ENCODE measurements around the gene RPS18.

The RPS18 gene

DNA sequence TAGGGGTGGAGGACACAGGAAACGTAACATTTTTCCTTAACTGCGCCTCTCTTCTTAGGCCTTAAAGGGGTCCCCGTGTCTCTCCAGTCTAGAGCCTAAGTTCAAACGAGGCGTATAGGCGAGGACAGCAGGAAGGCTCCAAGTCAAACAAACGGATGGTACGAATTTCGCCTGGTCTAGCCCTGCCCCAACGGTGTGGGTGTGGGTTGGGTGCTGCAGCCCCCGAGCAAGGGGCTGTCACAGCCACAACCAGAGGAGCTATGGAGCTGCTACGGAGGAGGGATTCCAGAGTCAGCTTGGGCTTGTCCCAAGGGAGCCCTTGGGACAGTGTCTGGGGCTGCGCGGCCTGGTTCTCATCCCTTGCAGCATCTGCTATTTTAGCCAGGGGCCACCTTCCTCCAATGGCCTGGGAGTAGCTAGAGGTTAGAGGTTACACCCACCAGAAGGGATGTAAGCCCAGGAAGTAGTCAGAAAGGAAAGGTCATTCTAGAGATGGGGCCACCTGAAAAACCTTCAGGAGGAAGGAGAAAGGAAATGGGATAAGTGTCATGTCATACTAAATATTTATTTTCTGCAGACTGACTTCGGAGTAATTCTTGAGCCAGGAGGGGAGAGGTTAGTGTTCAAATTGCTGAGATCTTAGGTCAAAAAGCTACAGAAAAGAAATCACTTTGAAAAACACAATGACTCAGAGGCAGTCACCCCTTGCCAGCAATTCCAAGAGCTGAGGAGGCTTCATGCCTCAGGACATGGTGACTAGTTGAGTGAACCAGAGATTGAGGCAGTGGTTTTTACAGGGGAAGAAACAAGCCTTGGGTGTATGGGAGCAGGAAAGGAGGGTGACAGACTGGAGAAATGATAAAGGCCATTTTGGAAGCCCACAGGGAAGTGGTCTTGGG lies 21.9 kb upstream of the RPS18 start:
- peak; percentile 1 for ATAC-seq
- TF ChIP-seq, protein P1, sequence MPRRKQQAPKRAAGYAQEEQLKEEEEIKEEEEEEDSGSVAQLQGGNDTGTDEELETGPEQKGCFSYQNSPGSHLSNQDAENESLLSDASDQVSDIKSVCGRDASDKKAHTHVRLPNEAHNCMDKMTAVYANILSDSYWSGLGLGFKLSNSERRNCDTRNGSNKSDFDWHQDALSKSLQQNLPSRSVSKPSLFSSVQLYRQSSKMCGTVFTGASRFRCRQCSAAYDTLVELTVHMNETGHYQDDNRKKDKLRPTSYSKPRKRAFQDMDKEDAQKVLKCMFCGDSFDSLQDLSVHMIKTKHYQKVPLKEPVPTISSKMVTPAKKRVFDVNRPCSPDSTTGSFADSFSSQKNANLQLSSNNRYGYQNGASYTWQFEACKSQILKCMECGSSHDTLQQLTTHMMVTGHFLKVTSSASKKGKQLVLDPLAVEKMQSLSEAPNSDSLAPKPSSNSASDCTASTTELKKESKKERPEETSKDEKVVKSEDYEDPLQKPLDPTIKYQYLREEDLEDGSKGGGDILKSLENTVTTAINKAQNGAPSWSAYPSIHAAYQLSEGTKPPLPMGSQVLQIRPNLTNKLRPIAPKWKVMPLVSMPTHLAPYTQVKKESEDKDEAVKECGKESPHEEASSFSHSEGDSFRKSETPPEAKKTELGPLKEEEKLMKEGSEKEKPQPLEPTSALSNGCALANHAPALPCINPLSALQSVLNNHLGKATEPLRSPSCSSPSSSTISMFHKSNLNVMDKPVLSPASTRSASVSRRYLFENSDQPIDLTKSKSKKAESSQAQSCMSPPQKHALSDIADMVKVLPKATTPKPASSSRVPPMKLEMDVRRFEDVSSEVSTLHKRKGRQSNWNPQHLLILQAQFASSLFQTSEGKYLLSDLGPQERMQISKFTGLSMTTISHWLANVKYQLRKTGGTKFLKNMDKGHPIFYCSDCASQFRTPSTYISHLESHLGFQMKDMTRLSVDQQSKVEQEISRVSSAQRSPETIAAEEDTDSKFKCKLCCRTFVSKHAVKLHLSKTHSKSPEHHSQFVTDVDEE (CRISPR knock-in tag; IDR thresholded peaks at IDR 0.05) = 0 out of 2 replicates have a peak, but pooled peaks have one; percentile 1
- no peak for TF ChIP-seq ESRRG (CRISPR knock-in tag; IDR thresholded peaks at IDR 0.05)

DNA sequence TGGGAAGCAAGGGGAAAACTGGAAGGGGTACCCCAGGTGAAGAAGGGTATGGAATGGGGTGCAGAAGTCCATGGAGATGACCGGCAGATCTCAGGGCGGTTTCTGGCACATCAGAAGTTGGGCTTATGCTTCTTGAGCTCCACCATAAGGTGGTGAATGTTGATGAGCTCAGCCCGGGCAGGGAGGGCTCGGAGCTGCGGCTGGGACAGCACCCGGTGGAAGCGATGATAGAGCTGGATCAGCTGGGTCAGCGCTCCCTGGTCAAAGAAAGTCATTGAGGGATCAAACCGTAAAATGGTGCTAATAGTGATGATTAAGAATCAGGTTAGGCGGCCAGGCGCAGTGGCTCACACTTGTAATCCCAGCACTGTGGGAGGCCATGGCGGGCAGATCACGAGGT lies 21.1 kb upstream of the RPS18 start:
- ATAC-seq = no peak

DNA sequence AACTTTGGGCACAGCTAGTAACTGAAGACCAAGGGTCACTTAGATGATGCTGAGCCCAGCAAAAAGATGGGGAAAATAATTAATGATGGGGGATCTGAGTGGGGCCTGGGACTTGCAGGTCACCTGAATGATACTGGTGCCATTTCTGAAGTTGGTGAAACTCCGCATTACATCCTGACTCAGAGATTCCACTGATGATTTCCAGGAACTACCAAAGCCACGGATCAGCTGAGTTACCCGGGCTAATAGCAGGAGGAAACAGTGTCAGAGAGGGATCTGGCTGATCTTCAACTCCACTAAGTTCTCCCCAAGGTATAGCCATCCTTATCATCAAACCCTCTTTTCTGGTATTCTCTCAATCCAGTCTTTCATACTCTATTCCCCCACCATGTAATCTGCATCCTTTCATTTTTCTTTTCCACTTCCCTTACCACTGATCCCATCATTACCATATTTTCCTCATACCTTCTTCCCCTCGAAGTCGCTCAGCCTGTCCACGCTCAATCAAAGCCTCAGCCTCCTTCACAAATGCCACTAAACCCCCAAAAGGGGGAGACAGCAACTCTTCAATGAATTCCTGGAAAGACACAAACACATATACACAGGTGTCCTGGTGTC lies 20.4 kb upstream of the RPS18 start:
- no peak for ATAC-seq
- TF ChIP-seq TCF4 (CRISPR knock-in tag; IDR thresholded peaks at IDR 0.05; ENCODE audit: borderline replicate concordance) (no peak), CSDC2 (CRISPR knock-in tag; IDR thresholded peaks at IDR 0.05) (no peak), GLIS3 (CRISPR knock-in tag; IDR thresholded peaks at IDR 0.05) (no peak), BACH2 (CRISPR knock-in tag; IDR thresholded peaks at IDR 0.05; ENCODE audit: borderline replicate concordance) (no peak), ZFP3 (CRISPR knock-in tag; IDR thresholded peaks at IDR 0.05) (no peak), ISL1 (CRISPR knock-in tag; IDR thresholded peaks at IDR 0.05) (no peak), TOX (CRISPR knock-in tag; IDR thresholded peaks at IDR 0.05; ENCODE audit: borderline replicate concordance) (no peak), ARNTL (CRISPR knock-in tag; IDR thresholded peaks at IDR 0.05; ENCODE audit: borderline replicate concordance, low read depth) (no peak), SNAI2 (CRISPR knock-in tag; IDR thresholded peaks at IDR 0.05) (no peak)
- TF ChIP-seq, protein P2, sequence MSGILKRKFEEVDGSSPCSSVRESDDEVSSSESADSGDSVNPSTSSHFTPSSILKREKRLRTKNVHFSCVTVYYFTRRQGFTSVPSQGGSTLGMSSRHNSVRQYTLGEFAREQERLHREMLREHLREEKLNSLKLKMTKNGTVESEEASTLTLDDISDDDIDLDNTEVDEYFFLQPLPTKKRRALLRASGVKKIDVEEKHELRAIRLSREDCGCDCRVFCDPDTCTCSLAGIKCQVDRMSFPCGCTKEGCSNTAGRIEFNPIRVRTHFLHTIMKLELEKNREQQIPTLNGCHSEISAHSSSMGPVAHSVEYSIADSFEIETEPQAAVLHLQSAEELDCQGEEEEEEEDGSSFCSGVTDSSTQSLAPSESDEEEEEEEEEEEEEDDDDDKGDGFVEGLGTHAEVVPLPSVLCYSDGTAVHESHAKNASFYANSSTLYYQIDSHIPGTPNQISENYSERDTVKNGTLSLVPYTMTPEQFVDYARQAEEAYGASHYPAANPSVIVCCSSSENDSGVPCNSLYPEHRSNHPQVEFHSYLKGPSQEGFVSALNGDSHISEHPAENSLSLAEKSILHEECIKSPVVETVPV (CRISPR knock-in tag; IDR thresholded peaks at IDR 0.05) = no peak
- TF ChIP-seq, protein P3, sequence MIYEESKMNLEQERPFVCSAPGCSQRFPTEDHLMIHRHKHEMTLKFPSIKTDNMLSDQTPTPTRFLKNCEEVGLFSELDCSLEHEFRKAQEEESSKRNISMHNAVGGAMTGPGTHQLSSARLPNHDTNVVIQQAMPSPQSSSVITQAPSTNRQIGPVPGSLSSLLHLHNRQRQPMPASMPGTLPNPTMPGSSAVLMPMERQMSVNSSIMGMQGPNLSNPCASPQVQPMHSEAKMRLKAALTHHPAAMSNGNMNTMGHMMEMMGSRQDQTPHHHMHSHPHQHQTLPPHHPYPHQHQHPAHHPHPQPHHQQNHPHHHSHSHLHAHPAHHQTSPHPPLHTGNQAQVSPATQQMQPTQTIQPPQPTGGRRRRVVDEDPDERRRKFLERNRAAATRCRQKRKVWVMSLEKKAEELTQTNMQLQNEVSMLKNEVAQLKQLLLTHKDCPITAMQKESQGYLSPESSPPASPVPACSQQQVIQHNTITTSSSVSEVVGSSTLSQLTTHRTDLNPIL (CRISPR knock-in tag; IDR thresholded peaks at IDR 0.05; ENCODE audit: low read depth) = no peak

More for the DNA sequence above, 21.1 kb upstream of the RPS18 start:
- TF ChIP-seq ZNF8 (CRISPR knock-in tag; IDR thresholded peaks at IDR 0.05) (no peak), BACH2 (CRISPR knock-in tag; IDR thresholded peaks at IDR 0.05; ENCODE audit: borderline replicate concordance) (no peak), GLIS3 (CRISPR knock-in tag; IDR thresholded peaks at IDR 0.05) (no peak), ARNTL (CRISPR knock-in tag; IDR thresholded peaks at IDR 0.05; ENCODE audit: borderline replicate concordance, low read depth) (no peak), PPARA (CRISPR knock-in tag; IDR thresholded peaks at IDR 0.05; ENCODE audit: borderline replicate concordance) (no peak), ZNF70 (CRISPR knock-in tag; IDR thresholded peaks at IDR 0.05) (no peak), ISL1 (CRISPR knock-in tag; IDR thresholded peaks at IDR 0.05) (no peak), ZFP30 (CRISPR knock-in tag; IDR thresholded peaks at IDR 0.05) (no peak), ZC3H10 (CRISPR knock-in tag; IDR thresholded peaks at IDR 0.05) (no peak)
- TF ChIP-seq, protein P2 (CRISPR knock-in tag; IDR thresholded peaks at IDR 0.05) = no peak
- TF ChIP-seq, protein P1 (CRISPR knock-in tag; IDR thresholded peaks at IDR 0.05) = no peak
- TF ChIP-seq, protein P4, sequence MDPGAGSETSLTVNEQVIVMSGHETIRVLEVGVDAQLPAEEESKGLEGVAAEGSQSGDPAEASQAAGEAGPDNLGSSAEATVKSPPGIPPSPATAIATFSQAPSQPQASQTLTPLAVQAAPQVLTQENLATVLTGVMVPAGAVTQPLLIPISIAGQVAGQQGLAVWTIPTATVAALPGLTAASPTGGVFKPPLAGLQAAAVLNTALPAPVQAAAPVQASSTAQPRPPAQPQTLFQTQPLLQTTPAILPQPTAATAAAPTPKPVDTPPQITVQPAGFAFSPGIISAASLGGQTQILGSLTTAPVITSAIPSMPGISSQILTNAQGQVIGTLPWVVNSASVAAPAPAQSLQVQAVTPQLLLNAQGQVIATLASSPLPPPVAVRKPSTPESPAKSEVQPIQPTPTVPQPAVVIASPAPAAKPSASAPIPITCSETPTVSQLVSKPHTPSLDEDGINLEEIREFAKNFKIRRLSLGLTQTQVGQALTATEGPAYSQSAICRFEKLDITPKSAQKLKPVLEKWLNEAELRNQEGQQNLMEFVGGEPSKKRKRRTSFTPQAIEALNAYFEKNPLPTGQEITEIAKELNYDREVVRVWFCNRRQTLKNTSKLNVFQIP (CRISPR knock-in tag; IDR thresholded peaks at IDR 0.05; ENCODE audit: borderline replicate concordance, low read depth) = no peak
- TF ChIP-seq, protein P5, sequence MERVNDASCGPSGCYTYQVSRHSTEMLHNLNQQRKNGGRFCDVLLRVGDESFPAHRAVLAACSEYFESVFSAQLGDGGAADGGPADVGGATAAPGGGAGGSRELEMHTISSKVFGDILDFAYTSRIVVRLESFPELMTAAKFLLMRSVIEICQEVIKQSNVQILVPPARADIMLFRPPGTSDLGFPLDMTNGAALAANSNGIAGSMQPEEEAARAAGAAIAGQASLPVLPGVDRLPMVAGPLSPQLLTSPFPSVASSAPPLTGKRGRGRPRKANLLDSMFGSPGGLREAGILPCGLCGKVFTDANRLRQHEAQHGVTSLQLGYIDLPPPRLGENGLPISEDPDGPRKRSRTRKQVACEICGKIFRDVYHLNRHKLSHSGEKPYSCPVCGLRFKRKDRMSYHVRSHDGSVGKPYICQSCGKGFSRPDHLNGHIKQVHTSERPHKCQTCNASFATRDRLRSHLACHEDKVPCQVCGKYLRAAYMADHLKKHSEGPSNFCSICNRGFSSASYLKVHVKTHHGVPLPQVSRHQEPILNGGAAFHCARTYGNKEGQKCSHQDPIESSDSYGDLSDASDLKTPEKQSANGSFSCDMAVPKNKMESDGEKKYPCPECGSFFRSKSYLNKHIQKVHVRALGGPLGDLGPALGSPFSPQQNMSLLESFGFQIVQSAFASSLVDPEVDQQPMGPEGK (CRISPR knock-in tag; IDR thresholded peaks at IDR 0.05; ENCODE audit: borderline replicate concordance) = no peak
